ENCODE measurements around the gene ARL17A.
"Not testable (repeated sequence)": the region's sequence is repeated elsewhere in the genome, so short reads cannot be mapped to it uniquely, and the experiment has no call there.

The ARL17A gene

DNA sequence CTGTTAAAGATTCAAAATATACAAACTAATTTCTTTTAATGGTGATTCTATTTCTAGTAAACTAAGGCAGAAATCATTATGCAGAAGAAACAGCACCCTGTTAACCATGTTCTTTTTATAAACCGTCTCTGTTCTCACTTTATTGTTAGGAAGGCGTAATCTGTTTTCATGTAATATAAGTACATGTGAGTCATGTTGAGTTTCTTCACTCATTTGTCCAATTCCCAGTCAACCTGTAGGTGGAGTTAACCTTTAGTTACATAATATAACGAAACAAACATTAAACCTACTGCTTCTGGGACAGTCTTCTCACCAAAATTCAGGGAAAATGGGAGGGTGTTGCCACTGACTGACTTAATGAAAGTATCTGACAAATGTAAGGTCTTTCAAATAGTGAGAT is 105.0 kb downstream of the ARL17A start:
- CTCF ChIA-PET; H3K36me3 ChIP-seq (ENCODE audit: control insufficient read depth in 2 of 2, insufficient read depth in 1 of 2, low read length in 2 of 2); H3K27ac ChIP-seq (ENCODE audit: extremely low read depth, low read depth, low read length); H3K9me3 ChIP-seq (ENCODE audit: control insufficient read depth, insufficient read depth, low read depth, low read length); H3K4me1 ChIP-seq (ENCODE audit: control insufficient read depth, insufficient read depth, low read length); H3K4me3 ChIP-seq (ENCODE audit: low read depth, low read length); POLR2A ChIA-PET: not testable (repeated sequence)

- CTCF ChIA-PET, result not testable (repeated sequence)
Measured at GRCh38 chr17:46467618-46468017, 111.9 kb downstream of the ARL17A start.

More at GRCh38 chr17:46467618-46468017, 111.9 kb downstream of the ARL17A start:
- POLR2A ChIA-PET; H3K4me3 ChIP-seq (ENCODE audit: low read depth, low read length); H3K9me3 ChIP-seq (ENCODE audit: control insufficient read depth, insufficient read depth, low read depth, low read length); H3K4me1 ChIP-seq (ENCODE audit: control insufficient read depth, insufficient read depth, low read length); H3K27ac ChIP-seq (ENCODE audit: extremely low read depth, low read depth, low read length); H3K36me3 ChIP-seq (ENCODE audit: control insufficient read depth in 2 of 2, insufficient read depth in 1 of 2, low read length in 2 of 2): not testable (repeated sequence)

Measured in HEK293 (cell line).